Hematopoietic multipotent progenitor cell (in vitro differentiated cells): ENCODE results near the gene TMEM91. TPM values are rescaled to one million over a fixed set of nuclear protein-coding genes. Genes with fewer than 3 reads are reported as not detected.
"Not testable (repeated sequence)": the region's sequence is repeated elsewhere in the genome, so short reads cannot be mapped to it uniquely, and the experiment has no call there.

ENCODE experiments used
- DNase-seq, 3 donors: peaks; one replicate each; pipeline ENCODE4 v3.0.0-alpha.2; 2011 to 2015; ENCODE audit warnings: low read depth in 2 of 3, low spot score in 2 of 3
- total RNA-seq: library from RNA; depleted of rRNA; stranded (reverse); fragments of >200 nt; gene quantifications from one replicate; pipeline ENCODE4 v1.2.3, GENCODE V29; 2012

Gene TMEM91
- 22.9 TPM for total RNA-seq

DNA sequence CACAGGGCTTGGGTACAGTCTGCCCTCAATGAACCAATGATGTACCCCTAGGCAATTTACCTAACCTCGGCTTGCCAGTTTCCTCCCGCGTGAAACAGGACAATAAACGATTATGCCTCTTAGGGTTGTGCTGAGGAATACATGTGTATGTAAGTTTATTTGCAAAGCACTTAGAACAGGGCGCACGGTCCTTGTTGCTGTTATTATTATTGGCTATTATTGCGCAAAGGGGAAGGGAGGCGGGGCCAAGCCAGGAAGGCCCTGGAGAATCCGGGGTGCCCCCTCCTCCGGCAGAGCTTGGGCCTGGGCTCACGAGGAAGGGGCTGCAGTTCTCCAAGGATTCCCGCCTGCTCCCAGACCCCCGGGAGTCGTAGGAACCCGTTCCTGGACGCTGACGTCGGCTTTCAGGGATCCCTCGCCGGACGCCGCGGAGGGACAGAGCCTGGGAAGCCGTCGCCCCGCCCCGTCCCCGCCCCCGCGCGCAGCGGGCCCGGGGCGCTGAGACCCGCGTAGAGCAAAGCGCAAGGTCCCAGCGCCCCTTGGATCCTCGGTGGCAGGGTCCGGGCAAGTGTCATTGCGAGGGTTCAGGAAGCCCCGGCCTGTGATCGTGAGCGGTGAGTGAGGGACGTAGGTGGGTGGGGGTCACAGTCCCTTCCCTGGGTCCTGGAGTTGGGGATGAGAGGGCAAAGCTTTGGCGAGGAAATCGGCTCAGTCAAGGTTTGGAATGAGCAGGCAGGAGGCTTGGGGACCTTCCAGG, at the start of gene TMEM91:
TSS of gene TMEM91 (plus strand) at position 293 of the 757 bp plus-strand sequence. CDS start 1,777 bp downstream, outside the sequence.
- DNase-seq = no peak

DNA sequence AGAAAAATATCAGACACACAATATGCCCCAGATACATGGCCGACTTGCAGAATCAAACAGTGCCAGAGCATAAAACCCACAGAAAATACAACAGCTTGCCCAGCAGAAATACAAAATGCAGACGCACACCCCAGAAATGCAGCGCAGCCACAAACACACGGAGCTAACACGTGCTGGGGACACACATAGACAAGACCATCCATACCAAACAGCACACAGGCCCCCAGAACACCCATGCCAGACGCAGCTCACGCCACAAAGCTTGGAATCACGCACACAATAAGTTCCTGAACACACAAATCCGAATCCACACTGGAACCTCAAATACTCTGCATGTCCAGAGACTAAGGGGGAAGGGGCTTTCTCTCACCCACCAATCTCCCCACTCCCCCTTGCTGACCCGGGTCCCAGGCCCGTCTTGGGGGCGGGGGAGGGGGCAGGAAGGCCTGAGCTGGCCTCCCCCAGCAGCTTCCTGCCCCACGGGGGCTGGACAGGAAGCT, 49.2 kb upstream of the TMEM91 start:
- peak in 1 of 3 donors; percentile 51 for DNase-seq

DNA sequence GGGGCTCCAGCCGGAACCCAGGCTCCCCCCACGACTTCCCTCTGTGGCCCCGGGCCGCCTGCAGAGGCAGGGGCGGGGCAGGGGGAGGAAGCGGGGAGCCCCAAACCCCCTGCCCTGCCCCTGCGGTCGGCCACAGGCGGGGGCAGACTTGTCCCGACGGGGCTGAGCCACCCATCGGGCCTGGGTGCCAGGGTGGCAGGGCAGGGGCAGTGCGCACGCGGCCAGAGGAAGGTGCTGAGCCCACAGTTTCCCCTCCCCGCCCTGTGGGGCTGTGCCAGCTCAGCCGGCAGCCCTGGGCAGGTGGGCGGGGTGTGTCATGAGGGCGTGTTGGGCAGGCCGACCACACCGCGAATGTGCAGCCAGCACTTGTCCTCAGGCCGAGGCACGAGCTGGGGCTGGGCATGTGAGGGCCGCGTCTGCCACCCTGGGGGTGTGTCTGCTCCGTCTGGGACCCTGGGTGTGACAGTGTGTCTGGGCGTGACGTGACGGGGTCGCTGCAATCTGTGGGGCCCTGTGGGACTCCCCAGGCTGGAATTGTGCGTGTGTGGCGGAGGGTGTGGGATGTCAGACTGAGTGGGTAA, 48.7 kb upstream of the TMEM91 start:
- DNase-seq = peak; percentile 76 to 92 (median 87)

DNA sequence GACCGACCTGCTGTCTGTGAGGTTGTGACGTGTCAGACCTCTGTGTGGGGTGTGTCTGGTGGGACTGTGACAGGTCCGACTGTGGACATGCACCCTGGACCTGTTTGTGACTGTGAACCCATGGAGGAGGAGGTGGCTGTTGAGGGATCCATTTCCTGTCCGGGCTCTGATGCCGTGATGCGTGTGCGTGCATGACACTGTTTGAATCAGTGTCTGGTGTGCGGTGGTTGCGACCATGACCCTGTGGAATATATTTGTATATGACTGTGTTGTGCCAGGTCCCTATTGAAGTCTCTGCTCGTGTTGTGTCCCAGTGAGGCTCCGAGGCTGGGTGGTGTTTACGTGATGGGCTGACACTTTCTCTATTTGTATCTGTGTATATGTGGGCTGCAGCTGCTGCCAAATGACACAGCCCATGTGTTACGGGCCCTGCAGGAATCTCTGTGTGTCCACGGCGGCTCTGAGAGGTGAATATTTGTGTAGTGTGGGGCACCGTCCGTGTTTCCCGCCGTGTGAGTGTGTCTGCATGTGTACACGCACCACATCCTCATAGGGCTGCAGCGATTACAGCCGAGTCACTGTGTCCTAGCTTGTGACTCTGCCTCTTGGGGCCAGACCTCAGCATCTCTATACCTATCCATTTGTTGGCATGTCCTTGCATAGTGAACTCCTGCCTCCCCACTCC, 48.0 kb upstream of the TMEM91 start:
- peak in 1 of 3 donors; percentile 58 for DNase-seq

DNA sequence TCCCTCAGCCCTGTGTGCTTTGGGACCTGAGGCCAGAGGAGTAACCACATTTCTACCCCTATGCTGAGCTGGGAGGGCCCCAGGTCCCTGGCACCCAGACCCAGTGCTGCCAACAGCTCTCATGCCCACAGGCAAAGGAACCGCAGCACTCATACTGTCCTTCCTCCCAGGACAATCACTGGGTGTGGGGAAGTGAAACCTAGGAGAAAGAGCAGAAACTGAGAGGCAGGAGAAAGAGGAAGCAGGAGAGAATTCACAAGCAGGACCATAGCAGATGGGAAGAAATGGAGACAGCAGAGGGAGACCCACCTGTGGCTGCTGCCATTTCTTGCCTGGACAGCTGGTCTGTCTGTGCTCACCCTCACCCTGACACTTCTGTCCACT, 47.5 kb upstream of the TMEM91 start:
- DNase-seq = no peak

DNA sequence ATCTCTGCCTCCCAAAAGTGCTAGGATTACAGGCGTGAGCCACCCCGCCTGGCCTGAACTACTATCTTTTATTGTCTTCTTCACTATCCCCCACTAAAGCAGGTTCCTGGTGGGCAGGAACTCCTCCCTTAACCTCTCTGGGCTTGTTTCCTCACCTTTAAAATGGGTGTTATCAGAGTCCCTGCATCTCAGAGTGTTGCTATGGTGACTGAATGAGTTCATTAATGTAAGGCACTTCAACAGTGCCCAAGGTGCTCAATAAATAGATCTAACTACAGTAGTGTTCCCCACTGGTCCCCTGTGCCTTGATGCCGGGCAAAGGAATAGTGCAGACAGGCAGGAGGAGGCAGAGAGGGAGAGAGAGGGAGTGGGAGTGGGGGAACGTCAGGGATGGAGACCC, 45.9 kb upstream of the TMEM91 start:
- DNase-seq = no peak

DNA sequence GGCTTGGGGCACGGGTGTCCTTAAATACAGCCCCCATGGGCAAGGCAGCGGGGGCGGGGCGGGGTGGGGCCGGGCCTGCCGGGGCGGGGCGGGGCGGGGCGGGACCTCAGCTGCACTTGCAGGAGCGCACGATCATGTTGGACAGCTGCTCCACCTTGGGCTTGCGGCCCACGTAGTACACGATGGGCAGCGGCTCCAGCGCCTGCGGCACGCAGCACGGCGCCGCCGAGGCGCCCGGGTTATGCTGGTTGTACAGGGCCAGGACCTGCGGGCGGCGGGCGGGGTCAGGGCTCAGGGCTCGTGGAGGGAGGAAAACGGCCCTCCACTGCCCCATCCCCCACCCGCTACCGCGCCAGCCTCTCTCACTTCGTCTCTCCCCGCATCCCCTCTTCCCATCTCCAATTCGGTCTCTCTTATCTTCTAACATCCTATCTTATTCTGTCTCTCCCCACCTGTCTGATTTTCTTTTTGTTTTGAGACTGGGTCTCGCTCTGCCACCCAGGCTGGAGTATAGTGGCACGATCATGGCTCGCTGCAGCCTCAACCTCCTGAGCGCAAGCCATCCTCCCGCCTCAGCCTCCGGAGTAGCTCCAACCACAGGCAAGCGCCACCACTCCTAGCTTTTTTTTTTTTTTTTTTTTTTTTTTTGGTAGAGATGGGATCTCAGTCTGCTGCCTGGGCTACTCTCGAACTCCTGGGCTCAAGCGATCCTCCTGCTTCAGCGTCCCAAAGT, 45.2 kb upstream of the TMEM91 start:
- no peak for DNase-seq

DNA sequence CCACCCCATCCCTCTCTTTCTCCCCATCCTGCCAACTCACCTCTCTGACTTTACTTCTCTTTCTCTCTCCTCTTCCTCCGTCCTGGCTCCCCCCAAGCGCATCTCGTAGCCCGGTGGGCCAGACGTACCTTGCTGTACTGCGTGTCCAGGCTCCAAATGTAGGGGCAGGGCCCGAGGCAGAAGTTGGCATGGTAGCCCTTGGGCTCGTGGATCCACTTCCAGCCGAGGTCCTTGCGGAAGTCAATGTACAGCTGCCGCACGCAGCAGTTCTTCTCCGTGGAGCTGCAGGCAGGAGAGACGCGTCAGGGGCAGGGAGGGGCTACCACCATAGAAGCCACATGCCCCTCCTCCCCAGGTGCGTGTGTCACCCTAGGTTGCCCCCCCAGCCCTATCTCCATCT, 44.3 kb upstream of the TMEM91 start:
- DNase-seq = no peak

DNA sequence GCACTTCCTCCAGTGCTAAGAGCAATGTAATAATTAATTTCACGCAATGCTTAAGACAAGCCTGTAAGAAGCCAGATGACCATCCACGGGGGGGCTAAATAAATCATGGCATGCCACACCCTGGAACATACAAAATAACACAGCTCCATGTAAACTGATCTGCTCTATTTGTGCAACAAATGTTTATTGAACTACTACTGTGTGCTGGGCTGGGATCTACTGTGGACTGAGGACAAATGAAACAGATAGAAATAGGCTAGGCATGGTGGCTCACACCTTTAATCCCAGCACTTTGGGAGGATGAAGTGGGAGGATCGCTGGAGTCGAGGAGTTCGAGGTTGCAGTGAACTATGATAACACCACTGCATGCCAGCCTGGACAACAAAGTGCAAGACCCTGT, 43.9 kb upstream of the TMEM91 start:
- DNase-seq = no peak

DNA sequence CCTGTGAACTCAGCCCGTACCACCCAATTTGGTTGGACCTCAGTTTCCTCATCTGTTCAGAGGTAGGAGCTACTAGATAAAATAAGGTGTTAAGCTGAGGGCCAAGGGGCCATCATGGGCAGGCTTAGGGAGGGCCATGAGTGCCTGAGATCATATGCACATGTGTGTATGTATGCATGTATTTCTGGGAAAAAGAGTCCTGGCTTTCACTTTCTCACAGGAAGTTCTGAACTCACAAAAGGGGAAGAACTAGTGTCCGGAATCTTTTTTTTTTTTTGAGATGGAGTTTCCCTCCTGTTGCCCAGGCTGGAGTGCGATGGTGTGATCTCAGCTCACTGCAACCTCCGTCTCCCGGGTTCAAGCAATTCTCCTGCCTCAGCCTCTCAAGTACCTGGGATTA, 41.5 kb upstream of the TMEM91 start:
- DNase-seq = peak in 2 of 3 donors; percentile 51 to 57

DNA sequence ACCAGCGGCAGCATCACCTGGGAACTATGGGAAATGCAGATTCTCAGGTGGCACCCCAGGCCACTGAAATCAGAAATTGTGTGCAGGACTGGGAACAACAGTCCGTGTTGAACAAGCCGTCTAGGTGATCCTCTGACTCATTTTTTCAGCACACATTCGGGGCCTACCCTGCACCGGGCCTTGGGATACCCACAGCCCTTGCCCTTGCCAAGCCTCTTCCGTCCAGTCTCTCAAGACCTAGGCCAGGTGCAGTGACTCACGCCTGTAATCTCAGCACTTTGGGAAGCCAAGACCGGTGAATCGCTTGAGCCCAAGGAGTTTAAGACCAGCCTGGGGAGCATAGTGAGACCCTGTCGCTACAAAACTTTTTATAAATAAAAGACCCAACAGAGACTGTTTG, 40.9 kb upstream of the TMEM91 start:
- no peak for DNase-seq

DNA sequence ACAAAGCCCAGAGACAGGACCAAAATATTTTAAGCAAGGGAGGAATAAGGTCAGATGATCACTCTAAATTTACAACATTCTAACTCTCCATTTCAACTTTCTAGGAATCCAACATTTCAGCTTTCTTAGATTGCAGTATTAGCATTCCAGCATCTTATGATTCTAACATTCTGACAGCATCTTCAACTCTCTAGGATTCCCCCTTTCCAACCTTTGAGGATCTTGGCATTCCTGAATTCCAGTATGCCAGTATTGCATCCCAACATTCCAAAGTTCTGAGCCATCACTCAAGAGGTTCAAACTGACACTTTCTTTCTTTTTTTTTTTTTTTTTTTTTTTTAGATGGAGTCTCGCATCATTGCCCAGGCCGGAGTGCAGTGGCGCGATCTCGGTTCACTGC, 36.4 kb upstream of the TMEM91 start:
- DNase-seq = no peak

DNA sequence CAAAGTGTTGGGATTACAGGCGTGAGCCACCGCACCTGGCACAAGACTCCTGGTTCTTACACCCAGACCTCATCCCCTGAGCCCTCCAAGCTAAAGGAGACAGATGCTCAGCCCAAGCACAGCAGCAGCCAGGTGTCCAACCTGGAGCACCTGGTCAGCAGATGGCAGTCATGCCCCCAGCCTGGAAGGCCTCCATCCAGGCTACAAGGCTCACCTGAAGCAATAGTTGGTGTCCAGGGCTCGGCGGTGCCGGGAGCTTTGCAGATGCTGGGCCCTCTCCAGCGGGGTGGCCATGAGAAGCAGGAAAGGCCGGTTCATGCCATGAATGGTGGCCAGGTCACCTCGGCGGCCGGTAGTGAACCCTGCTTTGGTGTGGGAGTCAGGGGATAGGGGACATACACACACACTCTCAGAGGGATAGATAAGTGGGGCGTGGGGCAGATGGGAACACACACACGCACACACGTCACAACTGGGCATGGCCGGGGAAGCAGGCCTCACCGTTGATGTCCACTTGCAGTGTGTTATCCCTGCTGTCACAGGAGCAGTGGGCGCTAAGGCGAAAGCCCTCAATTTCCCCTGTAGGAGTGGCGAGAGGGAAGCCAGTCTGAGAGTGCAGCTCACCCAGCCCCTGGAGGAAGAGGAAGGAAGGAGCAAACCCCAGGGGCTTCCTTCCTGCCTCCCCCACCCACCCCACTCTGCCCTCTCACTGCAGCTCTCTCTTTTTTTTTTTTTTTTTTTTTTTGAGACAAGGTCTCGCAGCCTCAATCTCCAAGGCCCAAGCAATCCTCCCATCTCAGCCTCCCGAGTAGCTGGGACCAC, 34.5 kb upstream of the TMEM91 start:
- DNase-seq = no peak

DNA sequence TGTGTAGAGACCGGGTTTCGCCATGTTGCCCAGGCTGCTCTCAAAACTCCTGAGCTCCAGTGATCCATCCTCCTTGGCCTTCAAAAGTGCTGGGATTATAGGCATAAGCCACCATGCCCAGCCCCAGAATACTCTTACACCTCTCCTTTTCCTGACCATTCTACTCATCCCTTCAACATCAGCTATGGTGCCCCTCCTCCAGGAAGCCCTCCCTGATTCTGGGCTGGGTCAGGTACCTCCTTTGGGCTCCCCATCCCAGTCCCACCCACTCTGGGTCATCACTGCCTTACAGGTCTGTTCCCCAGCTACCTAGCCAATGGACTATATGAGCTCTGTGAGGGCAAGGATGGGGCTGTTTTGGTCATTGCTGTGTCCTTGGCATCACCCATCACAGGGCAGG, 32.2 kb upstream of the TMEM91 start:
- no peak for DNase-seq

DNA sequence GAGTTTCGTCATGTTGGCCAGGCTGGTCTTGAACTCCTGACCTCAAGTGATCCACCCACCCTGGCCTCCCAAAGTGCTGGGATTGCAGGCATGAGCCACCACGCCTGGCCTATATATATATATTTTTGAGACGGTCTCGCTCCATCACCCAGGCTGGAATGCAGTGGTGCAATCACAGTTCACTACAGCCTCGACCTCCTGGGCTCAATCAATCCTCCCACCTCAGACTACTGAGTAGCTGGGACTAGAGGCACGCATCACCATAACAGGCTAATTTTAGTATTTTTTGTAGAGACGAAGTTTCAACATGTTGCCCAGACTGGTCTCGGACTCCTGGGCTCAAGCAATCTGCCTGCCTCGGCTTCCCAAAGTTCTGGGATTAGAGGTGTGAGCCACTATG, 29.4 kb upstream of the TMEM91 start:
- not testable (repeated sequence) for DNase-seq

DNA sequence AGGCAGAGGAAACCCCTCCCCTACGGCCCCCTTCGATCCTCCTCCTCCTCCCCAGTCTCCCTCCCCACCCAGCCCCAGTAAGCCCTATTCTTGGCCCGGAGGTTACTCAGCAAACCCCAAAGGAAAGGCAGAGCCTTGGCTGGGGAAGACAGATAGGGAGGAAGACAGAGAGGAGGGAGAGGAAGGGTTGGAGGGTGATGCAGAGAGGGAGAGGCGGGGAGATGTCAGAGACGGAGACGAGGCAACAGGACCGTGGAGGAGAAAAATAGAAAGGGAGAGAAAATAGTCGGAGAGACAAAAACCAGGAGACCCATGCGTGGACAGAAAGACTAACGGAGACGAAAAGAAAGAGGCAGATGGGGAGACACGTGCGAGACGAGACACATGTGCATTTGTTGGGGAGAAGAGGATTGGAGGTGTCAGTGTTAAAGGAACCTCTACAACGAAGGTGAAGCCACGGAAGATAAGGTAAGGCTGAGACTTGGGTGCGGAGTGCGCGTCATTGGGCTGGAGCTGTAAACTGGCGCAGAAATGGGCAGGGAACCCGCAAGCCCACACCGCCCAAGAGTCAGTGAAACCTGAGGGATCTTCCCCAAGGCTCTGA, 25.5 kb upstream of the TMEM91 start:
- DNase-seq = peak in 2 of 3 donors; percentile 53 to 68

DNA sequence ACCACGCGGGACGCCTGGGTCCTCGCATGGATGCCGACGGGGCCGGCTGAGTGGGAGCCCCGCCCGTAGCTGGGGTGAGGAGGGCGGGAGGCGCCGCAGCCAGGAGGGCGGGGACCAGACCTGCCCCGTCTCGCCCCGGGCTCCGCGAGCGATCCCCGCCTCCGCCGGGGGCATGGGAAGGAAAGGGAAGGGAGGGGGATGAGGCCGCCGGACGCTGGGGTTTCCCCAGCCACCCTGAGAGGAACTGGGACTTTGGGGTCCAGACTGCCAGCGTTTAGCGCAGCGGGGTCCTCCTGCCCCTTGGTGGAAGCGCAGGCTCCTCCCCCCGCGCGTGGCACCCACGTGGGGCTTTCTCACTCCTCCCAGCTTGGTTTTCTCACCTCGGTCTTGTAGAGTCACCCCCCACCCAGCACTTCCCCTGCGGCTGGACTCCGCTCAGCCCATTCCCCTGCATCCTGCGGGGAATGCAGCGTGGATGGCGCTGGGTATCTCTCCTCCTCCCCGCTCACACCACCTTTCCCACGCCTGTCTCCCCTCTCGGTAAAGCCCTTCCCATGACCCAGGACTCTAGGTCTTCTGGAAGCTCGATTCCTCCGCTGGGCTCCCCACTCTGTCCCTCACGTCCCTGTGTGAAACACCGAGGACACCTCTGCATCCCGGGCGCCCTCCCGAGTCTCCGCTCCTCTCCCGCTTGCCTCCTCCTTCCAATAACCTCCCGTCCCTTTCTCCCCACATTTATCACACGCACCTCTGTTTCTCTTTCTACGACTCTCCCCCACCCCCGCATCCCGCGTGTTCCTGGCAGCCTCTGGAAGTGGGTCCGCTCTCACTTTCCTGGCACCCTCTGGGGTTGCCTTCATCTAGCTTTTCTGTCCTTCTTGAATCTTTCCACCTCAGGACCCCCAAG, 24.7 kb upstream of the TMEM91 start:
- peak; percentile 74 to 92 (median 90) for DNase-seq

DNA sequence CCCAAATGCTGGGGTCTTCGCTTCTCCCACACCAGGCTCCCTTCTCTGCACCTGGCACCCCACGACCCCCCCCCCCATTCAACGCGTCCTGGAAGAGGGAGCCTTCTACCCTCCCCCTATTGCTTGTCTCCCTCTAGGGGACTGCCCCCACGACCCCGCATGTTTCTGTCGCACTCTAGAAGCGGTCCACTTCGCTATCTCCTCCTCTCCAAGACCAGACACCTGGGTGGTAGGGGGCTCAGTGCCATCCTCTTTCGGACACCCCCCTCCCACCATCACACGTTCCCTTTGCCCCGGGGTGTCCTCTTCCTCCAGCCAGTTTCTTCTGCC, 24.1 kb upstream of the TMEM91 start:
- no peak for DNase-seq
